Lung microvascular endothelial cell (primary cell): ENCODE results near the gene TLDC2. TPM values are rescaled to one million over a fixed set of nuclear protein-coding genes. Genes with fewer than 3 reads are reported as not detected.

Experiments used
- DNase-seq, 2 donors: peaks; one replicate each; pipeline versions ENCODE4 v3.0.0 to v3.0.0-alpha.2; 2010; ENCODE audit warnings: low read depth in 2 of 2
- total RNA-seq: library from RNA; depleted of rRNA; stranded (reverse); fragments of >200 nt; gene quantifications from 2 replicates; pipeline ENCODE4 v1.2.1, GENCODE V29; 2014

Gene TLDC2
- total RNA-seq, 1 donor from 2014 or later: not detected

- DNase-seq: no peak
Measured at GRCh38 chr20:36849333-36850065, 26.4 kb upstream of the TLDC2 start.

- no peak for DNase-seq
Measured at GRCh38 chr20:36850759-36851158, 25.2 kb upstream of the TLDC2 start.

GRCh38 chr20:36851490-36851889, 24.4 kb upstream of the TLDC2 start:
- no peak for DNase-seq

- DNase-seq: peak in 1 of 2 donors; percentile 1
Measured at GRCh38 chr20:36852187-36852586, 23.8 kb upstream of the TLDC2 start.

- peak; percentile 30 to 51 for DNase-seq
Measured at GRCh38 chr20:36854348-36855240, 21.3 kb upstream of the TLDC2 start.

GRCh38 chr20:36855241-36855657, 20.7 kb upstream of the TLDC2 start:
- peak in 1 of 2 donors; percentile 36 for DNase-seq

- DNase-seq: peak in 1 of 2 donors; percentile 37
Measured at GRCh38 chr20:36856195-36856594, 19.7 kb upstream of the TLDC2 start.

GRCh38 chr20:36856691-36857635, 19.0 kb upstream of the TLDC2 start:
- peak; percentile 93 to 97 for DNase-seq

GRCh38 chr20:36859282-36859555, 16.7 kb upstream of the TLDC2 start:
- DNase-seq: no peak

GRCh38 chr20:36859700-36860330, 16.1 kb upstream of the TLDC2 start:
- DNase-seq: no peak

GRCh38 chr20:36860339-36860738, 15.6 kb upstream of the TLDC2 start:
- no peak for DNase-seq

- DNase-seq: no peak
Measured at GRCh38 chr20:36860811-36861624, 14.9 kb upstream of the TLDC2 start.

- DNase-seq: peak; percentile 21 to 29
Measured at GRCh38 chr20:36861625-36861874, 14.4 kb upstream of the TLDC2 start.

- peak; percentile 69 to 73 for DNase-seq
Measured at GRCh38 chr20:36861875-36862801, 13.8 kb upstream of the TLDC2 start.

- DNase-seq: no peak
Measured at GRCh38 chr20:36862857-36863668, 12.9 kb upstream of the TLDC2 start.

GRCh38 chr20:36865076-36865860, 10.7 kb upstream of the TLDC2 start:
- DNase-seq: no peak

GRCh38 chr20:36865861-36866149, 10.1 kb upstream of the TLDC2 start:
- no peak for DNase-seq

- no peak for DNase-seq
Measured at GRCh38 chr20:36866164-36866563, 9.8 kb upstream of the TLDC2 start.
